ENCODE data around the gene AMBRA1. TPM values are rescaled to one million over a fixed set of nuclear protein-coding genes. Genes with fewer than 3 reads are reported as not detected.

AMBRA1 gene
- total RNA-seq, 1 experiment from 2014 or later: 15.8 TPM

DNA sequence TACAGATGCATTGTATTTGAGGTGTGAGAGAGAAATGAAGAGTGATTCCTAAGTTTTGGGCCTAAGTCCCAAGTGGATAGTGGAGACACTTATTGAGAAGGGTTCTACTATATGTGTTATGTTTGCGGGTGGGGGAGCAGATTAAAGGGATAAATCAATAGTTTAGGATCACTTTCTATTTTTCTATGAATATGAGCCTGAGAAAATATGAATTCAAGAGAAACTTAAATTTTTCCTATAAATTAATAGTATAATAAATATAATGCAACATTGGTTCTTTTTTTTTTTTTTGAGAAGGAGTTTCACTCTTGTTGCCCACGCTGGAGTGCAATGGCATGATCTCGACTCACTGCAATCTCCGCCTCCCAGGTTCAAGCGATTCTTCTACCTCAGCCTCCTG, 31.3 kb downstream of the AMBRA1 start:
- peaks cover 12% of the 10 kb centered on the region for H4K20me1 ChIP-seq (ENCODE audit: low read length)
- no peaks in the 10 kb centered on the region for H3K9me2 ChIP-seq (replicated peaks; ENCODE audit: low read length)
- CTCF ChIA-PET: no interaction called here
- peaks cover 91% of the 10 kb centered on the region for H3K79me2 ChIP-seq (ENCODE audit: low read length)
- POLR2A ChIA-PET (ENCODE audit: unreplicated experiment): no interaction called here
- no TSS peak for BruUV-seq (replicated peaks)
- peaks cover 17% of the 10 kb centered on the region for H3K4me1 ChIP-seq (ENCODE audit: insufficient read depth, low read length)
- no peak overlapping the region for H2AFZ ChIP-seq (ENCODE audit: low read length)
- intact Hi-C loops (cut with micrococcal nuclease): no loop called here
- no peaks in the 10 kb centered on the region for H3K9me3 ChIP-seq (ENCODE audit: low read length)
- H3K4me2 ChIP-seq (ENCODE audit: low read length): no peak overlapping the region
- H3K27ac ChIP-seq (ENCODE audit: low read length): no peak overlapping the region
- no peak for TF ChIP-seq EZH2 (IDR thresholded peaks at IDR 0.05; ENCODE audit: low read length, unreplicated experiment)
- TF ChIP-seq, protein P1, sequence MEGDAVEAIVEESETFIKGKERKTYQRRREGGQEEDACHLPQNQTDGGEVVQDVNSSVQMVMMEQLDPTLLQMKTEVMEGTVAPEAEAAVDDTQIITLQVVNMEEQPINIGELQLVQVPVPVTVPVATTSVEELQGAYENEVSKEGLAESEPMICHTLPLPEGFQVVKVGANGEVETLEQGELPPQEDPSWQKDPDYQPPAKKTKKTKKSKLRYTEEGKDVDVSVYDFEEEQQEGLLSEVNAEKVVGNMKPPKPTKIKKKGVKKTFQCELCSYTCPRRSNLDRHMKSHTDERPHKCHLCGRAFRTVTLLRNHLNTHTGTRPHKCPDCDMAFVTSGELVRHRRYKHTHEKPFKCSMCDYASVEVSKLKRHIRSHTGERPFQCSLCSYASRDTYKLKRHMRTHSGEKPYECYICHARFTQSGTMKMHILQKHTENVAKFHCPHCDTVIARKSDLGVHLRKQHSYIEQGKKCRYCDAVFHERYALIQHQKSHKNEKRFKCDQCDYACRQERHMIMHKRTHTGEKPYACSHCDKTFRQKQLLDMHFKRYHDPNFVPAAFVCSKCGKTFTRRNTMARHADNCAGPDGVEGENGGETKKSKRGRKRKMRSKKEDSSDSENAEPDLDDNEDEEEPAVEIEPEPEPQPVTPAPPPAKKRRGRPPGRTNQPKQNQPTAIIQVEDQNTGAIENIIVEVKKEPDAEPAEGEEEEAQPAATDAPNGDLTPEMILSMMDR (conservative IDR thresholded peaks at IDR 0.05; ENCODE audit: low read depth, low read length): no peak
- TF ChIP-seq EZH2phosphoT487 (IDR thresholded peaks at IDR 0.05; ENCODE audit: borderline replicate concordance, low read length): no peak
- no peak overlapping the region for H3K9ac ChIP-seq (ENCODE audit: low read length)
- DNase-seq (no peak), ATAC-seq (no peak)
- H3K4me3 ChIP-seq (ENCODE audit: low read length): no peak overlapping the region
- H3K27me3 ChIP-seq (ENCODE audit: low read length): no peaks in the 10 kb centered on the region
- H3F3A ChIP-seq (ENCODE audit: low read length, unreplicated experiment): no peaks in the 10 kb centered on the region
- no peaks in the 10 kb centered on the region for H3K36me3 ChIP-seq (ENCODE audit: low read depth, low read length)

DNA sequence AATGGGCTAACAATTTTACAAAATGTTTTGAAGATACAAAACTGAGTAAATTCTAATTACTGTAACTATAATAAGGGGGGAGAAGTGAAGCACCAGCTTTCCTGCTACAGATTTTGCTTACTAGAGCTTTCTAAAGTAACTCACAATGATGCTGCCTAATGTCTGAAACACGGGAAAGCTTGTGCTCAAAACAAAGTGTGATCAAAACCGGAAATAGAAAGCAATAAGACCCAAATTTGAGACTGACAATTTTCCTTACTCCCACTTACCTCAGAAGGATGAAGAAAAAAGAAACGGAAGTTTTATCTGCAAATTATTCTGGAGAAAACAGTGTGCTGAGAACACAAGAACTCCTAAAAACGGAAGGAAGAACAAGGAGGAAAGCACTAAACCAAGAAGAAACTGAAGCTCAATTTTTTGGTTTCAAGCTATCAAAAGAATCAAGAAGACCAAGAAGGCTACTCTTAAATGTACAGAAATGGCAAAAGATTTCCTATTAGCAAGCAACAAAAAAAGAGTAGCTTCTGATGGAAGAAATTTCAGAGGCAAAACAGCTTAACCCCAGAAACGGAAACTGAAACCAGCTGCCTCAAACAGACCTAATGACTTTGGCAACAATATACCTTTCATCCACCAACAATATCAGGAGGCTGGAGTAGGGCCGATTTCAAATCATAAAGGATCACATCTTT, 33.4 kb downstream of the AMBRA1 start:
- Histone ChIP-seq H3F3A (ENCODE audit: low read length, unreplicated experiment) (no peaks in the 10 kb centered on the region), H3K9ac (ENCODE audit: low read length) (no peak overlapping the region), H3K27ac (ENCODE audit: low read length) (no peak overlapping the region), H3K79me2 (ENCODE audit: low read length) (peaks cover 91% of the 10 kb centered on the region), H3K9me2 (replicated peaks; ENCODE audit: low read length) (no peaks in the 10 kb centered on the region), H3K4me2 (ENCODE audit: low read length) (no peak overlapping the region), H3K27me3 (ENCODE audit: low read length) (no peaks in the 10 kb centered on the region), H2AFZ (ENCODE audit: low read length) (no peak overlapping the region), H3K4me3 (ENCODE audit: low read length) (no peak overlapping the region), H3K9me3 (ENCODE audit: low read length) (no peaks in the 10 kb centered on the region), H3K4me1 (ENCODE audit: insufficient read depth, low read length) (peaks cover 22% of the 10 kb centered on the region), H3K36me3 (ENCODE audit: low read depth, low read length) (no peaks in the 10 kb centered on the region), H4K20me1 (ENCODE audit: low read length) (peaks cover 12% of the 10 kb centered on the region)
- no peak for ATAC-seq
- CTCF ChIA-PET: no interaction called here
- intact Hi-C loops (cut with micrococcal nuclease): no loop called here
- POLR2A ChIA-PET (ENCODE audit: unreplicated experiment): no interaction called here
- DNase-seq: no peak
- TF ChIP-seq, protein P1 (conservative IDR thresholded peaks at IDR 0.05; ENCODE audit: low read depth, low read length): no peak
- TF ChIP-seq EZH2phosphoT487 (IDR thresholded peaks at IDR 0.05; ENCODE audit: borderline replicate concordance, low read length) (no peak), EZH2 (IDR thresholded peaks at IDR 0.05; ENCODE audit: low read length, unreplicated experiment) (no peak)
- no TSS peak for BruUV-seq (replicated peaks)

GRCh38 chr11:46559815-46560214, 34.0 kb downstream of the AMBRA1 start:
- TF ChIP-seq, protein P1 (conservative IDR thresholded peaks at IDR 0.05; ENCODE audit: low read depth, low read length): no peak
- TF ChIP-seq EZH2phosphoT487 (IDR thresholded peaks at IDR 0.05; ENCODE audit: borderline replicate concordance, low read length) (no peak), EZH2 (IDR thresholded peaks at IDR 0.05; ENCODE audit: low read length, unreplicated experiment) (no peak)
- Histone ChIP-seq H3K79me2 (ENCODE audit: low read length) (peaks cover 93% of the 10 kb centered on the region), H4K20me1 (ENCODE audit: low read length) (peaks cover 8% of the 10 kb centered on the region), H3K36me3 (ENCODE audit: low read depth, low read length) (no peaks in the 10 kb centered on the region), H2AFZ (ENCODE audit: low read length) (no peak overlapping the region), H3K9me2 (replicated peaks; ENCODE audit: low read length) (no peaks in the 10 kb centered on the region), H3K4me3 (ENCODE audit: low read length) (no peak overlapping the region), H3F3A (ENCODE audit: low read length, unreplicated experiment) (no peaks in the 10 kb centered on the region), H3K27me3 (ENCODE audit: low read length) (no peaks in the 10 kb centered on the region), H3K4me1 (ENCODE audit: insufficient read depth, low read length) (peaks cover 25% of the 10 kb centered on the region), H3K9ac (ENCODE audit: low read length) (no peak overlapping the region), H3K4me2 (ENCODE audit: low read length) (no peak overlapping the region), H3K9me3 (ENCODE audit: low read length) (no peaks in the 10 kb centered on the region), H3K27ac (ENCODE audit: low read length) (no peak overlapping the region)
- no peak for ATAC-seq
- DNase-seq: no peak
- ChIA-PET POLR2A (ENCODE audit: unreplicated experiment) (no interaction called here), CTCF (no interaction called here)
- intact Hi-C loops (cut with micrococcal nuclease): no loop called here
- no TSS peak for BruUV-seq (replicated peaks)
